ENCODE data around the gene DUSP1. TPM values are rescaled to one million over a fixed set of nuclear protein-coding genes. Genes with fewer than 3 reads are reported as not detected.

DUSP1 gene
- total RNA-seq, 1 donor from 2014 or later: 382 TPM

DNA sequence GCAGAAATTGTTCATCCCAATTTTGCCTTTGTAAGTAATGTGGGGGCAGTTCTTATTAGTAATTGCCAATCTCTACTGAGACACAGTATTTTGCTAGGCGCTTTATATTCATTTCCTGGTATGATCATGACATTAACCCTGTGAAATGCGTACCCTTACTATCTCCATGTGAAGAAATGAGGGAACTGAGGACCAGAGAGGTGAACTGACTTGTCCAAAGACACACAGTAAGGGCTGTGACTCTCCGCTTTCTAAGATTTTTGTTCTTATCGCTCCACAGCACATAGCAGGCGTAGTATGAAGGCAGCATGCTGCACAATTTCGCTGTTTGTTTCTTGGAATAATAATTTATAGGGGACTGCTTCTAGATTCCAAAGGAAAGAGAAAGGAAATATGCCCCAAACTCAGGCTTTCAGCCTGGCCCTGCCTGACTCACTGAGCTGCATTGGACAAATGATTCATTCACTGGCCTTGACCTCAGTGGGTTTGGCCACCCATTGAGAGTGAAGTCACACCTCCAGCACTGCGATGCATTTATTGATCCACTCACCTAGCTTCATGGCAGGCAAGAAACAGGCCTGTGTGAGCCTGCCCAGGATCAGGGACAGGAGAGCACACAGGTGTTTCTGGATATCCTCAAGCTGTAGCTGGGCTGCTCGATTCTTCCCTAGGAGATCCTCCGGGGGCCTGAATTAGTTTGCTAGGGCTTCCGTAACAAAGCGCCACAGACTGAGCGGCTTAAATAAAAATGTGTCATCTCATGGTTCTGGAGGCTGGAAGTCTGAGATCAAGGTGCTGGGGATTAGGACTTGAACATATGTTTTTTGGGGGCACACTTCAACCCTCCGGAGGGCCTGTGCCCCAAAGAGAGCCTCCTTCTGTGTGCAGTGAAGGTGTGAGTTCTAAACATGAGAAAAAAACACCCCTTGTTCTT is 7.2 kb upstream of the DUSP1 start:
- ATAC-seq (no peak), DNase-seq (peak; percentile 35)
- intact Hi-C loops (cut with DNase I): loop anchor here (10.0 kb wide), 2 partner anchors 87 to 127 kb away; no protein-coding TSS in a partner anchor
- Histone ChIP-seq H3K4me1 (peaks cover 54% of the 10 kb centered on the region), H3K36me3 (no peaks in the 10 kb centered on the region), H3K27ac (peak overlapping the region; percentile 99), H3K4me3 (no peak overlapping the region), H3K27me3 (no peaks in the 10 kb centered on the region), H3K9me3 (no peaks in the 10 kb centered on the region)
- TF ChIP-seq, protein P1, sequence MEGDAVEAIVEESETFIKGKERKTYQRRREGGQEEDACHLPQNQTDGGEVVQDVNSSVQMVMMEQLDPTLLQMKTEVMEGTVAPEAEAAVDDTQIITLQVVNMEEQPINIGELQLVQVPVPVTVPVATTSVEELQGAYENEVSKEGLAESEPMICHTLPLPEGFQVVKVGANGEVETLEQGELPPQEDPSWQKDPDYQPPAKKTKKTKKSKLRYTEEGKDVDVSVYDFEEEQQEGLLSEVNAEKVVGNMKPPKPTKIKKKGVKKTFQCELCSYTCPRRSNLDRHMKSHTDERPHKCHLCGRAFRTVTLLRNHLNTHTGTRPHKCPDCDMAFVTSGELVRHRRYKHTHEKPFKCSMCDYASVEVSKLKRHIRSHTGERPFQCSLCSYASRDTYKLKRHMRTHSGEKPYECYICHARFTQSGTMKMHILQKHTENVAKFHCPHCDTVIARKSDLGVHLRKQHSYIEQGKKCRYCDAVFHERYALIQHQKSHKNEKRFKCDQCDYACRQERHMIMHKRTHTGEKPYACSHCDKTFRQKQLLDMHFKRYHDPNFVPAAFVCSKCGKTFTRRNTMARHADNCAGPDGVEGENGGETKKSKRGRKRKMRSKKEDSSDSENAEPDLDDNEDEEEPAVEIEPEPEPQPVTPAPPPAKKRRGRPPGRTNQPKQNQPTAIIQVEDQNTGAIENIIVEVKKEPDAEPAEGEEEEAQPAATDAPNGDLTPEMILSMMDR (IDR thresholded peaks at IDR 0.05): no peak

DNA sequence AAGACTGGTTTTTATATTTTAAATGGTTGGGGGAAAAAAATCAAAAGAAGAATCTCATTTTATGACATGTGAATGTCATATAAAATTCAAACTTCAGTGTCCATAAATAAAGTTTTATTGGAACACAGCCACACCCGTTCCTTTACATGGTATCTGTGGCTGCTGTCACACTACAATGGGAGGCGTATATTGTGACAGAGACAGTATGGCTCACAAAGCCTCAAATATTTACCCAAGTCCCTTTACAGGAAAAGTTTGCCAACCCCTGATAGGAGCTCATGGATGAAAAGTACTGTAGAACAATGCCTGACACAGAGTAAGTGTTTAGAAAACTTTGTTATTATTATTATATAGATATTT is 5.2 kb upstream of the DUSP1 start:
- ATAC-seq: no peak
- no peaks in the 10 kb centered on the region for H3K27me3 ChIP-seq
- H3K36me3 ChIP-seq: no peaks in the 10 kb centered on the region
- intact Hi-C loops (cut with DNase I): loop anchor here (10.0 kb wide), 2 partner anchors 89 to 129 kb away; no protein-coding TSS in a partner anchor
- TF ChIP-seq, protein P1 (IDR thresholded peaks at IDR 0.05): no peak
- no peaks in the 10 kb centered on the region for H3K9me3 ChIP-seq
- DNase-seq: no peak
- H3K4me3 ChIP-seq: no peak overlapping the region
- H3K27ac ChIP-seq: peak overlapping the region; percentile 99
- peaks cover 67% of the 10 kb centered on the region for H3K4me1 ChIP-seq

DNA sequence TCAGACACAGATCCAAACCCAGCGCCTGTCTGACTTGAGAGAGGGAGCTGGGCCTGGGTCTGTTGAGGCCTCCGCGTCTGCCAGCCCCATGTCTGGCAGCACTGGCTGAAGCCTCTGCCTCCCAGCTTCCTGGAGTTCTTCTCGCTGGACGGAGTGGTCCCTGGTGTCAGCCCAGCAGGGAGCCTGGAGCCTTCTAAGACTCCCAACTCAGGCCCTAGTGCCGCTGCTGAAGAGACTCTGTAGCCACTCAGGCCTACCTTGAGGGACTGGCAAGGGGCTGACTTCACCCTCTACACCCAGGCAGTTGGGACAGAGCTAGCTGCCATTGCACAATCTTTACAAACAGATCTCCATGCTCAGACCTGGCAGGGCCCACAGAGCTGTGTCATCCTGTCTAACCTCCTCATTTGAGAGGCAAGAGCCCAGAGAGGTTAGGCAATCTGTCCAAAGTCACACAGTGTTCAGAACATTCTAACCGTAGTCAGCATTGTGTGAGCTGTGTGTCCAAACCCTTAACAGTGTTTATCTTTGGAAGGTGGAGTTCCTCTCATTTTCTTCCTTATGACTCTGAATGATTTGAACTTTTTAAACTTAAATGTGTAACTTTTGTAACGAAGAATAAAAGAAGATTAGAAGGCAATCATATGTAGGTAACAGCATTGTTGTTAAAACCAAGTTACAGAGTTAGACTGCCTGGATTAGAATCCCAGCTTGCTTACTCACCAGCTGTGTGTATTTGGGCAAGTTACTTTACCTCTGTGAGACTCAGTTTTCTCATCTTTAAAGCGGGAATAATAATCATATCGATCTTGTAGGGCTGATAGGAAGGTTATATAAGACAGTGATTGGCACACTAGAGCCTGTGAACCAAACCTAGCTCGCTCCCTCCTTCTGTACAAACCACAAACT is 4.6 kb upstream of the DUSP1 start:
- H3K9me3 ChIP-seq: no peaks in the 10 kb centered on the region
- peak overlapping the region; percentile 99 for H3K27ac ChIP-seq
- TF ChIP-seq, protein P1 (IDR thresholded peaks at IDR 0.05): no peak
- ATAC-seq: peak; percentile 56
- intact Hi-C loops (cut with DNase I): loop anchor here (10.0 kb wide), 2 partner anchors 89 to 129 kb away; no protein-coding TSS in a partner anchor
- H3K36me3 ChIP-seq: no peaks in the 10 kb centered on the region
- DNase-seq: peak; percentile 92
- no peaks in the 10 kb centered on the region for H3K27me3 ChIP-seq
- H3K4me1 ChIP-seq: peaks cover 67% of the 10 kb centered on the region
- no peak overlapping the region for H3K4me3 ChIP-seq

DNA sequence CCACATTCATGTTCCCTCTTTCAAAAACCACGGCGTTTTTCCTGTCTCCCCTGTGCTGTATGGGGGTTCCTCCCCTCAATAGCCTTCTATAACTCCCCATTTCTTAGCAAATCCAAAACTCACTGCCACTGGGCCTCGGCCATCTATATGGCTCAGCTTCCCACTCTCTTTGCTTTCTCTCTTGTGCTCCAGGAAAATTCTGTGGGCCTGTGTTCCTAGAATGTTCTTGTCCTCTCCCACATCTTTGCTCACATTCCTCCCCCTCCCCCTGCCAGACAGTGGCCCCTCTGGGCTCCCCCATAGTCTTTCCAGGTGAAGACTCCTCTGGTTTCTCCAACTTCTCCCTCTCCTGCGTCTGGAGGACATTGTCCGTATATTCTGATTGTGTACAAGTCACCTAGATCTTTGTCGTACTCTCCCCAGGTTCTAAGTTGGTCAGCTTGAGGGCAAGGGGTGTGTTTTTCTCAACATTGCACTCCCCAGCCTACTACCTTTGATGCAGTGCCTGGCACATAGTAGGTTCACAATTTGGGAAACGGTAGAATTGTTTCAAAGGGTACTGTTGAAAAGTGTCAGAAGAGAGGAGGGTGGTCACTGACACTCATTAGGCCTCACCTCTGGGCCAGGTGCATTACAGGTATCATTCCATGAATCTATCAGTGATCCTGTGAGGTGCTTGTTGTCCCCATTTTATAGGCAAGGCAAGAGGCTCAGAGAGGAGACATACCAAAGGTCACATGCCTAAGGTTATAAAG is 3.7 kb upstream of the DUSP1 start:
- DNase-seq (no peak), ATAC-seq (no peak)
- H3K4me3 ChIP-seq: no peak overlapping the region
- H3K9me3 ChIP-seq: no peaks in the 10 kb centered on the region
- H3K36me3 ChIP-seq: peaks cover 4% of the 10 kb centered on the region
- peak overlapping the region; percentile 99 for H3K27ac ChIP-seq
- intact Hi-C loops (cut with DNase I): loop anchor here (10.0 kb wide), 2 partner anchors 90 to 130 kb away; no protein-coding TSS in a partner anchor
- TF ChIP-seq, protein P1 (IDR thresholded peaks at IDR 0.05): no peak
- H3K4me1 ChIP-seq: peaks cover 67% of the 10 kb centered on the region
- no peaks in the 10 kb centered on the region for H3K27me3 ChIP-seq
